ENCODE results near the gene USP24. TPM values are rescaled to one million over a fixed set of nuclear protein-coding genes. Genes with fewer than 3 reads are reported as not detected.

USP24 gene
- total RNA-seq, 1 experiment from 2014 or later, result 35.3 TPM

GRCh38 chr1:55249646-55250398 lies 34.7 kb upstream of the USP24 start:
- Histone ChIP-seq H2BK12ac (ENCODE audit: insufficient read length, low read depth, low read length) (no peak overlapping the region), H2AFZ (ENCODE audit: low read length) (no peak overlapping the region), H3K9ac (ENCODE audit: extremely low read depth, insufficient read length, low read length) (no peak overlapping the region), H3K27me3 (ENCODE audit: insufficient read depth, low read length) (no peaks in the 10 kb centered on the region), H3K9me3 (ENCODE audit: control insufficient read depth, low read depth, low read length) (no peaks in the 10 kb centered on the region), H2BK5ac (ENCODE audit: insufficient read length, low read length) (no peak overlapping the region), H4K20me1 (ENCODE audit: control insufficient read depth, insufficient read depth, insufficient read length) (no peaks in the 10 kb centered on the region), H3K56ac (ENCODE audit: insufficient read length, low read depth, low read length) (no peak overlapping the region), H3K14ac (ENCODE audit: insufficient read depth, low read length) (no peak overlapping the region), H3K23me2 (ENCODE audit: insufficient read length, low read depth, low read length, poor library complexity, severe bottlenecking) (no peaks in the 10 kb centered on the region), H3K4me1 (ENCODE audit: insufficient read depth, low read length) (no peaks in the 10 kb centered on the region), H3K4me2 (ENCODE audit: insufficient read depth, insufficient read length, low read length) (no peak overlapping the region), H2BK120ac (ENCODE audit: low read depth, low read length, poor library complexity, severe bottlenecking) (no peak overlapping the region), H2AK5ac (ENCODE audit: insufficient read length, low read length) (no peak overlapping the region), H3T11ph (ENCODE audit: low read length) (no peak overlapping the region), H3K18ac (ENCODE audit: insufficient read length, low read depth, low read length) (no peak overlapping the region), H2BK15ac (ENCODE audit: low read depth, low read length) (no peak overlapping the region), H3K4ac (ENCODE audit: low read depth, low read length) (no peak overlapping the region), H4K91ac (ENCODE audit: insufficient read length, low read depth, low read length) (no peak overlapping the region), H3K23ac (ENCODE audit: insufficient read length, low read depth, low read length) (no peak overlapping the region), H2BK20ac (ENCODE audit: low read depth, low read length, poor library complexity, severe bottlenecking) (no peak overlapping the region), H3K79me1 (ENCODE audit: insufficient read depth, low read depth, low read length, poor library complexity, severe bottlenecking) (no peaks in the 10 kb centered on the region), H4K8ac (replicated peaks; ENCODE audit: insufficient read length, low read depth, low read length) (no peak overlapping the region), H4K5ac (ENCODE audit: insufficient read length, low read depth, low read length) (no peak overlapping the region), H3K79me2 (ENCODE audit: insufficient read depth, low read length) (no peaks in the 10 kb centered on the region), H3K27ac (ENCODE audit: insufficient read length, low read depth, low read length) (no peak overlapping the region)
- H3K4me1 Mint-ChIP-seq, result peaks cover 7 to 8% of the 10 kb centered on the region in 2 experiments
- no peaks in the 10 kb centered on the region for H3K27me3 Mint-ChIP-seq (ENCODE audit: low read depth)
- H3K36me3 Mint-ChIP-seq (ENCODE audit: insufficient read depth in 1 of 3, low read depth in 3 of 3), result no peaks in the 10 kb centered on the region
- H3K27ac Mint-ChIP-seq, result no peak overlapping the region
- no peak overlapping the region for H3K4me3 Mint-ChIP-seq
- DNase-seq, result no peak
- no peak for TF ChIP-seq CTCF (conservative IDR thresholded peaks at IDR 0.05)
- no peaks in the 10 kb centered on the region for H3K9me3 Mint-ChIP-seq
- WGBS (ENCODE audit: extremely low coverage, insufficient read length, low lambda C conversion rate), result no CpG with 5 or more reads among the region's 7 CpGs

All from H9 (cell line).